Lower leg skin (tissue), 4 donors: ENCODE measurements around the gene QRICH2. TPM values are rescaled to one million over a fixed set of nuclear protein-coding genes. Genes with fewer than 3 reads are reported as not detected.

Experiments
- DNase-seq, 2 donors: peaks; one replicate each; pipeline ENCODE4 v3.0.0-alpha.2; 2019; ENCODE audit warnings: low spot score in 2 of 2
- H3K4me3 ChIP-seq: fragments of 200-600 bp; sonication (generic); 2 replicates; pipeline ENCODE4 v1.5.1; 2017; ENCODE audit warnings: mild to moderate bottlenecking, low read depth; ENCODE audit not compliant: poor library complexity, severe bottlenecking
- POLR2A ChIP-seq, 2 donors: fragments of 450-650 bp; IDR thresholded peaks; one replicate each; pipeline ENCODE4 v1.6.1; 2016 to 2017; ENCODE audit warnings: antibody characterized with exemption in 2 of 2, mild to moderate bottlenecking in 1 of 2, moderate library complexity in 1 of 2
- WGBS, 2 donors: methylation state at CpG; one replicate each; pipeline ENCODE4 v1.1.5; 2018; 5-methylcytosine and 5-hydroxymethylcytosine counted together
- intact Hi-C: fragments of 100-400 bp; cut with DNase I; formaldehyde crosslinking; loops from one replicate; pipeline ENCODE4 v1.15.0; 2023; ENCODE audit warnings: low total_unique reads
- total RNA-seq, 4 donors: library from RNA; depleted of rRNA; stranded (reverse); fragments of >200 nt; gene quantifications; one replicate each; pipeline ENCODE4 v1.1.0, GENCODE V29; 2016
- TF ChIP-seq, protein P1 (sequence below), 3 donors: fragments of 450-650 bp; IDR thresholded peaks; one replicate each; pipeline ENCODE4 v1.5.1; 2016; ENCODE audit warnings: antibody characterized with exemption in 3 of 3, mild to moderate bottlenecking in 3 of 3, moderate library complexity in 2 of 3

QRICH2 gene
- total RNA-seq, 4 donors from 2014 or later = 0.88 to 3.3 (median 1.8) TPM

DNA sequence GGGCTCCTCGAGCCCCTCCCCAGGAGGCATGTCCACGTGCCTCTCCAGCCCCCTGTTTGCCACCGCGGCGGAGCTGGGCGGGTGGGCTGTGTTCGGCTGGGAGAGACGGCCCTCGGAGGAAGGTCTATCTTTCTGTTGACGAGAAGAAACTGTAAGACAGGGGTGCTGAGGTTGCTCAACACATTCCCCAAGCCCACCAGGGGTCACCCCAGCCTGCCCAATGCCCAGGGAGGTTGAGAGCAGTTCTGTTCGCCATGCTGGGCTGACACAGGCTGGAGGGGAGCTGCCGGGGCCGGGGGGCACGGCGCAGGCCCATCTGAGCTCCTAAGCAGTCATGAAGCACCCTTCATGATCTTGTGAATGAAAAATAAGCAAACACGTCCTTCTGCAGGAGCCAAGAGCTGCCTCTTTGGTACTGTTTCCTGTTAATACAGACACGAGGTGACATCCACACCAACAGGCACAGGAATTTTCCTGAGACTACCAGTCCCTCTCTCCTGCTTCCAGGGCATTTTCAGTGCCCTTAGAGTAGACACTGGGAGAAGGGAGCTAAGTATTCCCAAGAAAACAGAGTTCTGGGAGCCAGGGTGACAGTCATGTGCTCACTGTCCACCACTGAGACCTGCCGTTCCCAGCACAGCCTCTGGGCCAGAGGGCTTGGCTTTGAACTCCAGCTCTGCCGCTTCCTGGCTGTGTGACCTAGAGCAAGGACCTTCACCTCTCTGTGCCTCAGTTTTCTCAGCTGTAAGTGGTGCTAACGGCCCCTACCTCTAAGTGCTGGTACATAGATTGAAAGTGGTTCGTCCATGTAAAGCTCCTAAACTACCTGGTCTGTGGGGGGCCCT is 33.7 kb downstream of the QRICH2 start:
- TF ChIP-seq POLR2A (IDR thresholded peaks at IDR 0.05) = no peak
- no peak for DNase-seq
- no peak overlapping the region for H3K4me3 ChIP-seq
- 68 to 78% methylated on average over 18 to 21 of the region's 21 CpGs for WGBS, 2 donors
- intact Hi-C loops = no loop called here

DNA sequence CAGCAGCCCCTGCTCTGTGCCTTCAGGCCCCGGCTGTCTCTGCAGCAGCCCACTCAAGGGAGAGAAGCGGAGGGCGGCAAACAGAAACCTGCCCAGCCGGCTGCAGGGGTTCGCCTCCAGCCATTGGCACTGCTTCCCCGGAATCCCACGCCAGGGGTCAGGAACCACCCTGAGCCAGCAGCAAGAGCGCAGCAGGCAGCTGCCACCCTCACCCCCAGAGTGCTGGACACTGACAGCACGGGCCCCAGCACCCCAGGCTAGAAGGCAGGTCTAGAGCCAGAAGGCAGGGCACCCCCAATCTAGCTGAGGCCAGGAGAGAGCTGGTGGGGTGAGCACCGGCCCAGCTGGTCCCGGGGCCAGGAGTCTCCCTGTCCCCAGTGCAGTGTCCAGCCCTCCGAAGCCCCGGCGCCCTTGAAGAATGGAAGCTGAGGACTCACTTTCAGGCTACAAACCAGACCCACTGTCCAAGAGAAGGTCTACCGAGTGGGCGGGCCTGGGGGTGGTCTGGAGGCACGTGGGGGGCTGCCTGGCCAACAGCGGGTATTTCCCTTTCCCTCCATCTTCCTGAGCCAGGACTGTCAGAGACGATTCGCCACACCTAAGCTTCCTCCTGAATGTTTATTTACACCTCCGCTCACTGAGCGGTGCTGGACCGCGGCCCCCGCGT is 34.5 kb downstream of the QRICH2 start:
- no peak overlapping the region for H3K4me3 ChIP-seq
- intact Hi-C loops = no loop called here
- 58 to 67% methylated on average over 20 to 26 of the region's 26 CpGs for WGBS, 2 donors
- TF ChIP-seq, protein P1, sequence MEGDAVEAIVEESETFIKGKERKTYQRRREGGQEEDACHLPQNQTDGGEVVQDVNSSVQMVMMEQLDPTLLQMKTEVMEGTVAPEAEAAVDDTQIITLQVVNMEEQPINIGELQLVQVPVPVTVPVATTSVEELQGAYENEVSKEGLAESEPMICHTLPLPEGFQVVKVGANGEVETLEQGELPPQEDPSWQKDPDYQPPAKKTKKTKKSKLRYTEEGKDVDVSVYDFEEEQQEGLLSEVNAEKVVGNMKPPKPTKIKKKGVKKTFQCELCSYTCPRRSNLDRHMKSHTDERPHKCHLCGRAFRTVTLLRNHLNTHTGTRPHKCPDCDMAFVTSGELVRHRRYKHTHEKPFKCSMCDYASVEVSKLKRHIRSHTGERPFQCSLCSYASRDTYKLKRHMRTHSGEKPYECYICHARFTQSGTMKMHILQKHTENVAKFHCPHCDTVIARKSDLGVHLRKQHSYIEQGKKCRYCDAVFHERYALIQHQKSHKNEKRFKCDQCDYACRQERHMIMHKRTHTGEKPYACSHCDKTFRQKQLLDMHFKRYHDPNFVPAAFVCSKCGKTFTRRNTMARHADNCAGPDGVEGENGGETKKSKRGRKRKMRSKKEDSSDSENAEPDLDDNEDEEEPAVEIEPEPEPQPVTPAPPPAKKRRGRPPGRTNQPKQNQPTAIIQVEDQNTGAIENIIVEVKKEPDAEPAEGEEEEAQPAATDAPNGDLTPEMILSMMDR (IDR thresholded peaks at IDR 0.05) = no peak
- TF ChIP-seq POLR2A (IDR thresholded peaks at IDR 0.05) = no peak
- DNase-seq = peak in 1 of 2 donors; percentile 87

DNA sequence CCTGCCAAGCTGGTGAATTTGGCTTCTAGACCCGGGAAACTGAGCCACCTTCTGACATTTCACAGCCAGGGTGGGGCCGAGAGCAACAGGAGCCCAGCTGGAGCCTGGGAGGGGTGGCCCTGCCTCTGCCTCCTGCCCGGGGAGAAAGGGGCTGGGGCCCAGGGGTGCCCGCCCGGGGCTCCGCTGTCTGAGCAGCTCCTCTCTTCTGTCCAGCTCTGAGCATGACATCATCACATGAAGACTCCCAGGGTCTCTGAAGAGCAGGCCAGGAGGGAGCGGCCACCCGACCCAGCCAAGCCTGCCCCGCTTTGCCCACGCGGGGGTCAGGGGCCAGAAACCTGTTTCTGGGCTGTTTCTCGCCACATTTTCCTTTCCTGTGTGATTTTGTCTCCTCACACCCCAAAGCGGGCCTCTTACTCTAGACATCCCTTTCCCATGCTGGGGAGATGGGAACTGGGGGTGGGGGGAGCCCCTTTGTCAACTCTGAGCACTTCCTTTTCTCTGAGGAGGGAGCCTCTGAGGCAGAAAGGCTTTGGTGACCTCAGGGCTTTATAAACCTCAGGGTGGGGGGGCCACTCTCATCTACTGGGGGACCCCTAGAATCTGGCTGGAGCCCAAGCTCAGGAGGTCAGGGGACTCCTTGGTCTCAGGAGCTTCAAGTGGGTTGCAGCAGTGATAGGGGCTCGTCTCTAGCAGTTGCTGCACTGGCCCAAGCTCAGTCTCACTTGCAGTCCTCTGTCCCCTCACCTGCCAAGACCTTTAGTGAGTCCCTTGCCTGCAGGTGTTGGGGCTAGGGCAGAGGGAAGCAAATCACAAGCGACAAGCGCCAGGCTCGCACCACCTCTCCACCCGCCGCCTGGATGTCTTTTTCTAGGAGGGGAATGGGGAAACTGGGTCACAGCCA is 35.3 kb downstream of the QRICH2 start:
- intact Hi-C loops = no loop called here
- peak in 1 of 2 donors; percentile 89 for DNase-seq

DNA sequence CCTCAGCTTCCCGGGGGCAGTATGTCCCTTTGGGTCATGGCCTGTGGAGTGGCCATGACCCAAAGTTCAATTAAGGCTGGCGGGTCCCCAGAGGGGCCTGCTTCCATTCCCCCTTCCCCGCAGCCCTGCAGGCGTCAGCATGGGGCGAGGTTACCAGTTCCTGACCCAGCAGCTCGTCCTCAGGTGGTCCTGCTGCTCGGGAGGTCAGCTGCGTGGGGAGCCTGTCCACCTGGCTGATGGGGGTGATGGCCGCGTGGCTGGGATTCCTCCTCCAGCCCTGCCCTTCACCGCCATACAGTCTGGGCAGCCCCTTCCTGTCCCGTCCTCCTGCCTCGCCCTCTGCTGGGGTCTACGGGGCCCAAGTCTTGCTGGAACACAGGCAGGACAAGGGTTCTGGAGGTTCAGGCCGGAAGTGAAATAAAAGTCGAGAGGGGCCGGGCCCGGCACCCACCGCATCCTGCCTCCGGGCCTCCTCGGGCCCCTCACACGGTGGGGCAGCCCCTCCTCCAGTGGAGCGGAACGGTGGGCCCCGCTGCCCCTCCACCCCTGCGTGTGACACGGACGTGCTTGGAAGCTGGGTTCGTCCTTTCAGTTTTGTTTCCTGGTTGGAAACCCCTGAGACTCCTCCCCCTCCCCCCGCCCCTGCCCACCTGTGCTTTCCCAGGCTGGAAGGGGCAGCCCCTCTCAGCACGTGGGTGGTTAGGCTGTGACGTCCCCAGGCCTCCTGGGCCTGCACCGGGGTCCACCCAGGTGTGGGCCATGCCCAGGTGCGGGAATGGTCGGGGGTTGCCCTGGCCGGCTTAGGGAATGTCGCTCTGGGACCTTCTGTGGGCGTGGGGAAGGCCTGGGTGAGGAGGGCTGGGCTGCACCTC is 36.2 kb downstream of the QRICH2 start:
- DNase-seq = peak in 1 of 2 donors; percentile 88

More for the DNA sequence above, 35.3 kb downstream of the QRICH2 start:
- H3K4me3 ChIP-seq = no peak overlapping the region
- 45 to 54% methylated on average over 15 to 19 of the region's 19 CpGs for WGBS, 2 donors
- TF ChIP-seq, protein P1 (IDR thresholded peaks at IDR 0.05) = no peak
- TF ChIP-seq POLR2A (IDR thresholded peaks at IDR 0.05) = no peak

More for the DNA sequence above, 36.2 kb downstream of the QRICH2 start:
- WGBS, 2 donors = 13 to 19% methylated on average over 22 to 35 of the region's 38 CpGs
- no peak overlapping the region for H3K4me3 ChIP-seq
- intact Hi-C loops = no loop called here
- no peak for TF ChIP-seq POLR2A (IDR thresholded peaks at IDR 0.05)
- TF ChIP-seq, protein P1 (IDR thresholded peaks at IDR 0.05) = no peak
